Suprapubic skin (tissue), 3 donors: Measurements from ENCODE around the gene CD6.

ENCODE experiments used
- CTCF ChIP-seq, 2 donors: fragments of 200-600 bp in 1 of 2; fragments of 450-650 bp in 1 of 2; sonication (generic) in 1 of 2; IDR thresholded peaks; one replicate each; pipeline ENCODE4 v1.5.1; 2016 to 2019; ENCODE audit warnings: antibody characterized with exemption in 2 of 2, mild to moderate bottlenecking in 1 of 2, moderate library complexity in 1 of 2
- EP300 ChIP-seq: sonication (generic); formaldehyde crosslinking; IDR thresholded peaks from one replicate; pipeline ENCODE4 v1.6.1; 2017; ENCODE audit warnings: antibody characterized with exemption
- POLR2A ChIP-seq, 2 donors: fragments of 450-650 bp; IDR thresholded peaks; one replicate each; pipeline ENCODE4 v1.6.1; 2017; ENCODE audit warnings: antibody characterized with exemption in 2 of 2, mild to moderate bottlenecking in 2 of 2, moderate library complexity in 2 of 2

GRCh38 chr11:61034111-61034510, 62.6 kb downstream of the CD6 start:
- TF ChIP-seq EP300 (no peak), CTCF (IDR thresholded peaks at IDR 0.05) (no peak), POLR2A (IDR thresholded peaks at IDR 0.05) (no peak)
